ENCODE measurements around the gene EEIG1.

Gene EEIG1

DNA sequence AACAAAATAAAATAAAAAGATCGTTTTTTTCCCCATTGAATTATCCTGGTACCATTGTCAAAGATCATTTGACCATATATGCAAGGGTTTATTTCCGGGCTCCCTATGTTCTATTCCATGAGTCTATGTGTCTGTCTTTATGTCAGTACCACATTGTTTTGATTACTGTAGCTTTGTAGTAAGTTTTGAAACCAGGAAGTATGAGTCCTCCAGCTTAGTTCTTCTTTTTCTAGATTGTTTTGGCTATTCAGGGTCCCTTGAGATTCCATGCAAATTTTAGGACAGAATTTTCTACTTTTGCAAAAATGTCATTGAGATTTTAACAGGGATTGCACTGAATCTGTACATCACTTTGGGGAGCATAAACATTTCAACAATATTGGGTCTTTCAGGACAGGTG lies 18.7 kb upstream of the EEIG1 start:
- DNase-seq, result no peak

DNA sequence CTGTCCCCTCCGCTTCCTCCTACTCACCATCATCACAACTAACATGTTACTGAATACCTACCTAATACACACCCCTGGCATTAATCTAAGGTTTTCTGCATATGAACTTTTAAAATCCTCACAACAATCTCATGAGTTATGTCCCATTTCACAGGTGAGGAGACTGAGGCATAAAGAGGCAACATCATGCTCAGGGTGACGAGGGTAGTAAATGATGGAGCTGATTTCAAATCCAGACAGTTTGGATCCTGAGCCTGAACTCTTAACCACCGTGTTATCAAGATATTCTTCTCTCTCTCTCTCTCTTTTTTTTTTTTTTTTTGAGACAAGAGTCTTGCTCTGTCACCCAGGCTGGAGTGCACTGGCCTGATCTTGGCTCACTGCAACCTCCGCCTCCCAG lies 12.9 kb upstream of the EEIG1 start:
- no peak for DNase-seq

DNA sequence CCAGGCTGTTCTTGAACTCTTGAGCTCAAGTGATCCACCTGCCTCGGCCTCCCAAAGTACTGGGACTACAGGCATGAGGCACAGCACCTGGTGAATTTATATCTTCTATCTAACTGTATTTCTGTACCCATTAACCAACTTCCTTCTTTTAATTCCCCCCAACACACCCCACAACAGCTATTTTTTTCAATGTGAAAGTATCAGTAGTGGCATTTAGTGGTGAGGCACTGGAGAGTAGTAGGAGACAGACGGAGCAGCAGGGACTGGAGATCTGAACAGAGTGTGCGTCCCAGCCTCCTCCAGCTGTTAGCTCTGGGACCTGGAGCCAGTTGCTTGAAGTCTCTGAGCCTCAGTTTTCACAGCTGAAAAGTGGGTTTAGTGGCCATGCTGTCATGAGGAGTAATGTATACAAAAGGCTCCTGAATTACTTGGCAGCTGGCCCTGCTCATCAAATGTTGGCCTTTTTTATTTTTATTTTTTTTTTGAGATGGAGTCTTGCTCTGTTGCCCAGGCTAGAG lies 11.0 kb upstream of the EEIG1 start:
- DNase-seq, result no peak

DNA sequence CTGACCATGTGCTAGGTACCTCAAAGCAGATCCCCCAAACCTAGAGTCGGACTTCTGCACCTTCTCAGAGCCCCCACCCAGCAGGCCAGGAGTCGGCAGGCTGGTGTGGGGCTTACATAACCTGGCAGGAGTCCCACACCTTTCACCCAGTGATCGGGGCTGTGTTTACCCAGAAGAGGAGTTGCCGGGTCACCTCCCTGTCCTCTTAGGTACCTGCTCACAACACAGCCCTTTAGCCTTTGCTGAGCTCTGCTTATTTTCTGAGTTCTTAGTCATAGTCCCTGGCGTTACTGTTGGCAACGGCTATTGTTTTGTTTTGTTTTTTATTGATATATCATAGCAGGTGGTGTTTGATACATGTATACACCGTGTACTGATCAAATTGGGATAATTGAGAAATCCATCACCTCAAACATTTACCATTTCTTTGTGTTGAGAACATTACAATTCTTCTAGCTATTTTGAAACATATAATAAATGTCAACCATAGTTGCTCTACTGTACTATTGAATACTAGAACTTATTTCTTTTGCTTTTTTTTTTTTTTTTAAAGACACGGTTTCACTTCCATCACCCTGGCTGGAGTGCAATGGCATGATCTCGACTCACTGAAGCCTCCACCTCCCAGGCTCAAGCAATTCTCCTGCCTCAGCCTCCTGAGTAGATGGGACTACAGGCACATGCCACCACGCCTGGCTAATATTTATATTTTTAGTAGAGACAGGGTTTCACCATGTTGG lies 10.4 kb upstream of the EEIG1 start:
- no peak for DNase-seq

DNA sequence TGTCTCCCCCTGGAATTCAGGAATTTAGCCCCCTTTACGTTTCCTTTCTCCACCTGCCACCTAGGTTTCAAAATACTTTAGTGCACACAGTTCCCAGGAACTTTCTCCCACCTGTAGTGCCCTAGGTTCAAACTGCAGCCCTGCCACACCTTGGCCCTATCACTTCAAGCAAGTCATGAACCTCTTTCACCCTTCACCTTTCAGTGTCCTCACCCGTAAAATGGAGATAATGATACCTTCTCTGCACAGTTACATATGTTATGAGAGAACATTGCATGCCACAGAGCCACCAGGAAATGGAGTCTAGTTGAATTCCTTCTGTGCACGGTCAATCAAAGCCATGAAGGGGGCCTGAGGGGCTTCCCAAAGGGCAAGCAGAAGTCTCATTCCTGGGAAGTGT lies 9.8 kb upstream of the EEIG1 start:
- DNase-seq, result no peak

DNA sequence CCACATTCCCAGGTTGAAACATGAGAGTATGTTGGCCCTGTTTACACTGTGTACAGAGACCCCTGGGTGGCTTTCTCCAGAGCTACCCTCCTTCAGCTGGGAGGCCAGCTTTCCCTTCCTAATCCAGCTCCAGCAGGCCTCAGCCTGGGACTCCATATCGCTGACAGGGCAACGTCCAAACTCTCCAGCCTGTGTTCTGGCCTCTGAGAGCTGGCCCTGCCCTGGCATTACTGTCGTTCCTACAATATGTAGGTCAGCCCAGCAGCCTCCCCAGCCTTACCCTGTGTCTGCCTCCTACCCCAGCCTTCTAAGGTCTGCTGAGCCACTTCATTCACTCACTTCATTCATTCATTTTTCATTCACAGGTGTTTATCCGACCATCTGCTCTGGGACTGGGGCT lies 8.3 kb upstream of the EEIG1 start:
- no peak for DNase-seq

DNA sequence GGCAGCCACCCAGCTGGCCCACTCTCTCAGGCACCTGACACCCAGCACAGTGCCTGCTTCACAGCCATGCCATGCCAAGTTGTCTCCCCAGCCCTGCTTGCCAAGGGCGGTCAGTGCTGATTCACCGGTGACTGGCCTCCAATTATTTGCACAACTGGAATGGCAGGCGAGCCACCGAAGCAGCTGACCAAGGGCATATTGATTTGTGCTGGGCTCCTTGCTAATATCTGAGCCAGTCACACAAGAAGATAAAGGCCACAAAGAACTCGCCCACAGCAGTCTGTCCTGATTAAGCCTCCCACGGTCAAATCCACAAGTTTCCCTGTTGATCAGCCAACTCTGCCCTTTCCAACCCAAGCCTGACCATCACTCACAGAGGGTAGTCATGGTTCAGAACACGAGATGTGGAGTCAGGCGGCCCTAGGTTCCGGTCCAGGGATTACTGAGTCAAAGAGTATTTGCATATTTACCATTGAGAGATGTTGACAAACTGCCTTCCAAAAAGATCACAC lies 6.4 kb upstream of the EEIG1 start:
- no peak for DNase-seq

DNA sequence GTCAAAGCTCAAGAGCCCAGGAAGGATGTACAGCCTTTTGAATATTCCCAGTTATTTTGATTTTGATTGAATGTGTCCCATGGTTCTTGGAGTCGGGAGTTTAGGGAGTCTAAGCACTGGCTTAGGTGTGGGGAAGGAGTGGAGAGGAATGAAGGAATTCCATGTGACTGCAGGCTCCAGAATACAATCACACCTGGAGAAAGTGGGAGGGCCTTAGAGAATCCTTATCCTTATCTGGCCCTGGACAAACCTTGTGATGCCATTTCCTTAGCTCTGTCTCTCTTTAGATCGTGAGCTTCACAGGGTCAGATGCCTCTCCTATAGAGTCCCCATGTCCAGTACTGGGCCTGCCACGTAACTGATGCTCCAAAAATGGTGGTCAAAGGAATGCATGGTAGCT lies 4.2 kb upstream of the EEIG1 start:
- no peak for DNase-seq

DNA sequence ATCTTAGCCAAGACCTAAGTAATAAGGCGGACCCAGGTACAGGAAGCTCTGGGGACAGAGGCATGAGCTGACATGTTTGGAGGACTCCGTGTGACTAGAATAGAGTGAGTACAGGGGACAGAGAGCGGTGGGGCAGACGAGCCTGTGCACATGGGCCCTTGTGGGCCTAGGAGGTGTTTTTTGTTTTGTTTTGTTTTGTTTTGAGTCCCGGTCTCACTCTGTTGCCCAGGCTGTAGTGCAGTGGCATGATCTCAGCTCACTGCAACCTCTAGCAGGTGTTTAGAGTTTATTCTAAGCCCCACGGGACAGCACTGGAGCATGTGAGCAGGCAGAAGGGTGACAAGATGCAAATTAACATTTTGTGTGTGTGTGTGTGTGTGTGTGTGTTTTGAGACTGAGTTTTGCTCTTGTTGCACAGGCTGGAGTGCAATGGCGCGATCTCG lies 3.1 kb upstream of the EEIG1 start:
- DNase-seq, result peak; percentile 35

DNA sequence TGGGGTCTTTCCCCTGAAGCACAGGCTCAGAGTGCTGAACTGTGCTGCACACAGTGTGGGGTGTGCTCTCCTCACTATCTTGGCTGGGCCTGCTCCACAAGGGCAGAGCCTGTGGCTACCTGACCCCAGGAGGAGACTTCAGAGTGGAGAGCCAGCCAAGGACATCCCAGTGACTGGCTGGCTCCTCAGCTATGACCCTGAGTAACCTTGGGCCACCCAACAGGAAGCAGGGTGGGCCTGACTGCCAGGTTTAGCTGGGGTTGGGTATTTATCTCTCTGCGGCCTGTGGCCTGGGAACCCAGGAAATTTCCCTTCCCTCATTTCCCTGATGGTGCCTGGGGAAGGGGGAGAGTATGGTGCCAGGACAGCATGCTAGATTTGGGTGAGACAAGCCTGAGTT lies 2.1 kb upstream of the EEIG1 start:
- DNase-seq, result peak; percentile 14

DNA sequence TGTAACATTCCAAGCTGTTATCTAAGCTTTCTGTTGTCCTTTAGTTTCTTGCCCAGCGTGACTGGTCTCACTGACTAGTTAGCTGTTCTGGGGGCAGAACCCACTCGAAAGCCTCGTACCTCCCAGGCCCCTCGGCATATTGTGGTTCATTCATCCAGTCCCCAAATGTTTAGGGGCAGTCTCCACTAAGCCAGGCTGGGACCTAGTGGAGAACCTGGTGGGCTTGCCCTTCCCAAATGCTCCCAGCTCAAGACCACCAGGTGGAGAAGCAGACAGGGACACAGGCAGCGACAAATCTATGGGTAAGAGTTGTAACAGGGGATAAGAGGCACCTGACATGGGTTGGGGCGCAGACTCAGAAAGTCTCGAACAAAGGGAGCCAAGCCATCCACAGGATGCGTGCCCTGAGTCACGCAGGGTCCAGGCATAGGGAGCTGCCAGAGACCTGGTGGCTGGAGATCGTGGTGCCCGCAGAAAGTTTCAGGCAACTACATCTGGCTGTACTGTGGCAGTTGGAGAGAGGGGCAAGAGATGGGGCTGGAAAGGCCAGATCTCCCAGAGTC lies 851 bp upstream of the EEIG1 start:
- peak; percentile 73 for DNase-seq

DNA sequence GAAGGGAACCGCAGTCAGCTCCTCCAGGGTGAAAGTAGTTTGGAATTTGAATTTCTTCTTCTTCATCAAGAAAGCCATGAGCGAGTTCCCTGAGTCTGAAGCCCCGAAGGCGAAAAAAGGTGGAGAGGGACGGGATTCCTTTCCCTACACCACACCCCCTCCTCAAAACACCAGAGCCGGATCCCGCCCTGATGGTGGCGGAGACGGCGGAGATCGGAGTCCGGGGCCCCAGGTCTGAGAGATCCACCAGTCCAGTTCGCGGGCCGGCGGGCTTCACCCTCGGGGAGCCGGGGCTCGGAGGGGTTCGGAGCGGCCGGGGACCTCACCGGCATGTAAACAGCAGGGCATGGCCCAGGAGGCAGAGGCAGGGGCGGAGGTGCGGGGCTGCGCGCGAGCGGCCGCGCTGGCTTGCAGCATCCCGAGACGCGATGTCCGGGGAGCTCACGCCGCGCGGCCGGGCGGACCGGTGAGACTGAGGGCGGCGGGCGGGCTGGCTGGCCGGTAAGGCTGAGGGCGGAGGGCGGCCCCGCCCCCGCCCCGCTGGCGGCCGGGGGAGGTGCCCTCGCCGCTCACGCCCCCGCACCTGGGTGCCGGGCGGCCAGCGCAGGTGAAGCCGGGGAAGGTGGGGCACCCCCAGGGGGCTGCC lies 606 bp downstream of the EEIG1 start:
- peak; percentile 78 for DNase-seq

DNA sequence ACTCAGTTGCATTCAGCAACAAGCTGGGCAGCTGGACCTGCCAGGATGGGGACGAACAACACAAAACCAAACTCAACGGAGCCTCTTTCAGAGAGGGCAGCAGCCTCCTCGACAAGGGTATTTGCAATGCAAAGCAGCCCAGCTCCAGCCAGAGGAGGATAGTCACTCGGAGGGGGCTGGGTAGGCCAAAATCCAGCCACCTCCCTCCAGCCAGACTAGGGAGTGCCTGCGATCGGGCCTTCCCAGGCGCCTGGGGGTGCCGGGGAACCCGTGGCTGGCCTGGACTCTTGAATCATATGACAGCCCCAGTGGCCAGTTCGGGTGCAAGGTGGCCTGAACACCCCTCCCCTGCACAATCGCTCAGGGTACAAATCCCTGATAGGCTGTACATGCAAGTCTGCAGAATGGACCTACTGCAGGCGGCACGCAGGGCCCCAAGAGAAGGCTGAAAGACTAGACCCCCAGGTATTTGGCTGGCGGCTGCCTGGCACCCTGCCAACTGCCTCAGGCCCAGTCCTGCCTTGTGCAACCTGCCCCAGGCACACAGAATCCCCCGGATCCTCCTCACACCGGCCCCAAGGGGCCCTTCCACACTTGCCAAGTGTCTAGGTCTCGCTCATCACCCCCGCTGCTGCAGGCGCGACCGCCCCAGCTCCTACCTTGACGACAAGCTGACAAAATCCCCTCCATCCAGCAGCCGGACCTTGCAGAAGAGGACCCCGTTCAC lies 1.3 kb downstream of the EEIG1 start:
- peak; percentile 60 for DNase-seq

DNA sequence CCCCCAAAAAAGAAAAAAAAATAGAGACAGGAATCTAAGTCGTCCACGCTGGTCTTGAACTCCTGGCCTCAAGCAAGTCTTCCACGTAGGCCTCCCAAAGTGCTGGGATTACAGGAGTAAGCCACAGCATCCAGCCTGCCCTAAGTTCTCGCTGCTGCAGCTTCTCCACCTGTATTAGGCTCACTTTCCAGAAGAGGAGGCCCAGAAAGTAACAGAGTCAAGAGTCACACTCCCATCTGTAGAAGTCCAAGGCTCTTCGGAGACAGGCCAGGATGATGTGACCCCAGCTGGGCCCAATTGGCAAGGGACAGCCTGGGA lies 1.8 kb downstream of the EEIG1 start:
- DNase-seq, result no peak

DNA sequence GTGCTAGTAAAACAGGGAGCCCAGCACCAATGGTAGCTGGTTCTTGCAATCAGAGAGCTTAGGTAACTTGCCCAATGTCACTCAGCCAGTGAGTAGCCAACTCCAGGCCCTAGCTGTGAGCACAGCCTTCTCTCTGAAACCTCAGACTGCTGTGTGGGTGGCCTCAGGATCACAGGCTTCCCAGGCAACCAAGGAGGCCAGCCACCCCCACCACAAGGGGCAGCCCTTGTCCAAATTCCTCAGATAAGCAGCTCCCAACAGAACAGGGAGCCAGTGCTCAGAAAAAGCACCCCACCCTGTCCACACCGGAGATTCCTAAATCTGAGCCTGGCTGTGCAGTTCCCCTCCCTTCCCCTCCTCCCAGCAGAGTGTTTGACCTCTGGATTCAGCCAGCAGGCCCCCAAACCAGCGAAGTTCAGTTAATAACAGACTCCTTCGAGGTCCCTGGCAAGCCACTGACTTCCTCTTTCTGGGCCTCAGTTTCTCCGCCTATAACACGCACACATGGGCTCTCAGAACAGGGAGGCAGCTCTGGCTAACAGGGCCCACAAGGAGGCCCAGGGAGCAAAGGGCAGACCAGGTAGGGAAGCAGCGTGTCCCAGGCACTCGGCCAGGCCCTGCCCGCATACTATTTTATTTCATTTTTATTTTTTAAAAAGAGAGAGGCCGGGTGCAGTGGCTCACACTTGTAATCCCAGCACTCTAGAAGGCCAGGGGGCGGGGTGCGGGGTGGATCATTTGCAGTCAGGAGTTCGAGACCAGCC lies 2.7 kb downstream of the EEIG1 start:
- DNase-seq, result peak; percentile 41

DNA sequence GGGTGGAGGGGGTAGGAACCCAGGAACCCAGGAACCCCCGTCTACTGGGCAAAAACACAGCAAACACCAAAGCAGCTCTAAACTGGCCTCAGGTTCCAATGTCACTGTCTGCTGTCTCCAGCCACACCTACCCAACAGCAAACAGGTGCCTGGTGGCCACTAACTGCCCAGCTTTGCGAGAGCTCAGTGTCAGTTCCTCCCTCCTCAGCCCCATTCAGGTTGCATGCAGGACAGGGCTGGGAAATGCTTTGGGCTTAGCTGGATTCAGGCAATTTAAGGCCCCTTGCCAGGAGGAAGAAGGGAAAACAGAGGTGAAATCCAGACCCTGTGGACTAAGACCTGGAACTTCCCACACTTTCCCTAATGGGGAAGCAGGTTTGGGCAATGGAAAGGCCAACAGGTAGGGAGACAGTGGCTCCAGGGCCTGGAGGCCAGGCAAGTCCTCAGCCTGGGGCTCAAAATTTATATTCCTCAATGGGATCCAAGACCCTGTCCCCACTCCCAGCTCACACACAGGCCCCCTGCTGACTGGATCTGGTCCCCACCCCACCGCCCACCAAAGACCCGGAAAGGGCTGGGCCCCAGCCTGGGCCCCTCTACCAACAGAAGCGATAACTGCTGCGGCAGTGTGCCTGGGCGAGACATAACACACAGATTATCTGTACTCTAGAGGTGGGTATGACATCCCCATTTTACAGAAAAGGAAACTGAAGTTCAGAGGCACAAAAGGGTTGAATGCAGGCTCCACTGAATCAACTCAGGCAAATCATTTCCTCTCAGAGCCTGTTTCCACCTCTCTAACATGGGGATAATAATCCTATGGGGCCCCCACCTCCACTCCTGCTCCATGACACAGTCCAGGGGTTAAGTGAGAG lies 3.5 kb downstream of the EEIG1 start:
- DNase-seq, result peak; percentile 55

DNA sequence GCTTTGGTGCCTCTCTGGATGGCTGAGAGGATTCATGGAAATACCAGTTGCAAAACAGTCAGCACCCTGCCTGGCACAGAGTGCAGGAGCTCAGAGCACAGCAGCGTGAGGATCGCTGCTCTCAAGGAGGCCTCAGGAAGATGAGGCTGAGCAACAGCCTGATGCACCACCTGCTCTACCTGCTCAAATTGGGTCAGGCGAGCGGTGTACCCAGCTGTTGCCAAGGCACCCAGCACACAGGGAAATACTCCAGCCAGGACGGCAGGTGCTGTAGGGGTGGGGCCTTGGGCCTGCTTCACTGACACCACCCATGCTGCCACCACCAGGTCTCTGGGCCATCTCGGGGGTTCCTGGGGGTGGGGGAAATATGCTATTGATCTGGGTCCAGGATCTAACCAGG lies 4.3 kb downstream of the EEIG1 start:
- DNase-seq, result peak; percentile 71

DNA sequence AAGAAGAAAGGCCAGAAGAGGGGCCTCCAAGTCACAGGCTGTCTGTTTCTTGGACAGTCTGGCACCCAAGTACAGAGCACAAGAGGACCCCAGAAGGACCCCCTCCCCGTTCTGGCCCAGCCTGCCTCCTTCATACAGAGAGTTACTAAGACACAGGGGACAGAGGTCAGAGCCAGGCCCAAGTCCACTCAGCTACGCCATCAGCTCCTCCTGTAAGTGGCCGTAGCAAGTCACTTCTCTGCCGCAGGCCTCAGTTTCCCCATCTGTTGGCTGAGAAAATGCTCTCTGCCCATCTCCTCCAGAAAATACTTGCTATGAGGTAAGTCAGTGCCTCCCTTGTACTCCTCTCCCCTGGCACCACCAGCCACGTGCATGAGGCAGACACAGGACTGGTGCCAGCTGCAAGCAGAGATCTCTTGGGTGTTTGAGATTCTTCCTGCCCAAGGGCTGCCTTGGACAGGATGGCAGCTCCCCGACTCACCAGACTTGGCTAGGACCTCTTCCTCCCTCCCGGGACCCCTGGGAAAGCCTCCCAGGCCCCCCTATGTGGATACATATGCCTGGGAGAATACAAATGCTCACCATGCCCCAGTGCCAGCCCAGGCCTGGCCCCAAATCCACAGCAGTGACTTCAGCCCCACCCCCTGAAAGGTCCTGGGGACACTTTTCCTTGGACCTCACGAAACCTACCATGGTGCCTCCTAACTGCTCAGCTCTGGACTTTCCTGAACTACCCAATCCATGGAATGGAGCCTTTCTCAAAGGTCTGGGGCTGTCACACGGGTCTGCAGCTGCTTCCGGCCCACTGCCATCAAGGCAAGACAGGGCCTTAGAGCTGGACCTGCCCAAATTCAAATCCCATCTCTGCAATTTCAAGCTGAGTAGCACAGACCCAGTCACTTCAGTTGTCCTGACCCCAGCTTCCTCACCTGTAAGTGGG lies 5.1 kb downstream of the EEIG1 start:
- DNase-seq, result peak; percentile 38

DNA sequence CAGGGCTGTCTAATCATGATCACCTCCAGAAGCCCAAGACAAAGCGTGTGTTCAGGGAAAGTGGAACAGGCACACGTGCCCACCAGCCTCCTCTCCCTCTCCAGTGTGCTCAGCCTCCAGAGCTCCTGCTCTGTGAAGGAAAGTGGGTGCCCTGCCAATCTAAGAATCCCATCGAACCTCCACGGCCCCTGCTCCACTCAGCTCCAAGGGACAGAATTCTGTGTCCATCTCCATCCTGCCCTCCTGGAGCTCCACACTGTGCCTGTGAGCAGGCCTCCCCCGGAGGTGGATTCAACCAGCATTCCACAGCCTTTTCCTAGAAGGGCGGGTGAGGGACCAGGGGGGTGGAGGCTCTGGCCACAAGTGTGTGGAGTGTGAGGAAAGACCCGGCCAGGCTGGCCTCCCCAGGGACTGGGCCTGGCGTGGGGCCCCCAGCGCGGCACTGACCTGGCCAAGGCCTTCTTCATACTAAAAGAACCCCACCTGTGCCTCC lies 6.0 kb downstream of the EEIG1 start:
- peak; percentile 19 for DNase-seq
